Measurements from ENCODE around the gene KCNE3.

Gene KCNE3

DNA sequence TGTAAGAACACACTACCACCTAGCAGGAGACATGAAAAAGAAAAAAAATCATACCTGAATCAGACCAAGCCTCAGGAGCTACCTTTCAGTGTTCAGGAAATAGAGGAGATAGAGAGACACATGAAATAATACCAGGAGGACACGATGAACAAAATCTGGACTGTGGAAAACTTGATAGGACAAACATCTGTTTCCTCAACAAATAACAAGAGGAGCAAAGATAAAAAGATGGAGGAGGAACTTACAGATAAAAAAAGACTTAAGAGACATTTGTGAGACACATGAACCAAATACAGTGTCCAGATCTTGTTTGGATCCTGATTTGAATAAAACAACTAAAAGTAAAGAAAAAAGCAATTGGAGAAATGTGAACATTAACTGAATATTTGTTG lies 12.4 kb upstream of the KCNE3 start:
- H3K27ac Mint-ChIP-seq: no peak overlapping the region
- no peaks in the 10 kb centered on the region for H3K9me3 Mint-ChIP-seq
- no peak overlapping the region for H3K4me3 Mint-ChIP-seq
- H3K36me3 Mint-ChIP-seq (ENCODE audit: low read depth): no peaks in the 10 kb centered on the region
- no peaks in the 10 kb centered on the region for H3K4me1 Mint-ChIP-seq (ENCODE audit: low read depth)
- peaks cover 9% of the 10 kb centered on the region for H3K27me3 Mint-ChIP-seq (ENCODE audit: low read depth)

DNA sequence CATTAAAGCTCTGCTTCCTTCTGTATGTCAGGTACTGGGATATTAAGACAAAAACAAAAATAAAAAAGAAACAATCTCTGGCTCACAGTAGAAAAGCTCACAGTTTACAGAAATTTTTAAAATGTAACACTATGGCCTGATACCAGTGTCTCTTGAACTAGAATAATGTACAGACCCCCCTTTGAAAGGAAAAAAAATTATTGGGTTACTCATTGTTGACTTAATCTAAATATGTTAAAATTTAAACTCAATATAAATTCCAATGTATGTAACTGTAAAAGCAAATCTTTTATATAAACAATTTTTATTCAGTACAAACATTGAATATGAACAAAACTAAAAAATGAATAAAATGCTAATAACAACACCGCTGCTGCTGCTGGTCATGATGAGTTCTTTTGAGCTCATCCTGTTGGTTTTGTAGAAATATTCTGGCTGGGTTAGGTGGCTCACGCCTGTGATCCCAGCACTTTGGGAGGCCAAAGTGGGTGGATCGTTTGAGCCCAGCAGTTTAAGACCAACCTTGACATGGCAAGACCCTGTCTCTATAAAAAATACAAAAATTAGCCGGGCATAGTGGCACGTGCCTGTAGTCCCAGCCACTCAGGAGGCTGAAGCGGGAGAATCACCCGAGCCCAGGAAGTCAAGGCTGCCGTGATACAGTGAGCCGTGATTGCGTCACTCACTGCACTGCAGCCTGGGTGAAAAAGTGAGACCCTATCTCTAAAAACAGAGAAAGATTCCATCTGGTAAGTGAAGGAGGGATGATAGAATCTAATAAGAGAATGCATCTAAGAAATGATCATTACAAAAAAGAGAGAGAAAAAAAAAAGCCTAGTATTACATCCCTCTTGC lies 11.8 kb upstream of the KCNE3 start:
- Mint-ChIP-seq H3K4me1 (ENCODE audit: low read depth) (no peaks in the 10 kb centered on the region), H3K27me3 (ENCODE audit: low read depth) (peaks cover 9% of the 10 kb centered on the region), H3K36me3 (ENCODE audit: low read depth) (no peaks in the 10 kb centered on the region), H3K27ac (no peak overlapping the region), H3K4me3 (no peak overlapping the region), H3K9me3 (no peaks in the 10 kb centered on the region)

GRCh38 chr11:74476536-74476935 lies 9.2 kb upstream of the KCNE3 start:
- peaks cover 5% of the 10 kb centered on the region for H3K4me1 Mint-ChIP-seq (ENCODE audit: low read depth)
- no peak overlapping the region for H3K4me3 Mint-ChIP-seq
- no peaks in the 10 kb centered on the region for H3K9me3 Mint-ChIP-seq
- no peak overlapping the region for H3K27ac Mint-ChIP-seq
- H3K27me3 Mint-ChIP-seq (ENCODE audit: low read depth): peaks cover 5% of the 10 kb centered on the region
- no peaks in the 10 kb centered on the region for H3K36me3 Mint-ChIP-seq (ENCODE audit: low read depth)

GRCh38 chr11:74474316-74474715 lies 7.0 kb upstream of the KCNE3 start:
- Mint-ChIP-seq H3K4me1 (ENCODE audit: low read depth) (peaks cover 5% of the 10 kb centered on the region), H3K36me3 (ENCODE audit: low read depth) (no peaks in the 10 kb centered on the region), H3K27ac (no peak overlapping the region), H3K4me3 (no peak overlapping the region), H3K27me3 (ENCODE audit: low read depth) (no peaks in the 10 kb centered on the region), H3K9me3 (no peaks in the 10 kb centered on the region)

- H3K4me1 Mint-ChIP-seq (ENCODE audit: low read depth): peaks cover 5% of the 10 kb centered on the region
- no peak overlapping the region for H3K4me3 Mint-ChIP-seq
- peaks cover 2% of the 10 kb centered on the region for H3K27me3 Mint-ChIP-seq (ENCODE audit: low read depth)
- H3K9me3 Mint-ChIP-seq: no peaks in the 10 kb centered on the region
- no peaks in the 10 kb centered on the region for H3K36me3 Mint-ChIP-seq (ENCODE audit: low read depth)
- no peak overlapping the region for H3K27ac Mint-ChIP-seq
Observed at GRCh38 chr11:74473382-74474173, 6.2 kb upstream of the KCNE3 start.

DNA sequence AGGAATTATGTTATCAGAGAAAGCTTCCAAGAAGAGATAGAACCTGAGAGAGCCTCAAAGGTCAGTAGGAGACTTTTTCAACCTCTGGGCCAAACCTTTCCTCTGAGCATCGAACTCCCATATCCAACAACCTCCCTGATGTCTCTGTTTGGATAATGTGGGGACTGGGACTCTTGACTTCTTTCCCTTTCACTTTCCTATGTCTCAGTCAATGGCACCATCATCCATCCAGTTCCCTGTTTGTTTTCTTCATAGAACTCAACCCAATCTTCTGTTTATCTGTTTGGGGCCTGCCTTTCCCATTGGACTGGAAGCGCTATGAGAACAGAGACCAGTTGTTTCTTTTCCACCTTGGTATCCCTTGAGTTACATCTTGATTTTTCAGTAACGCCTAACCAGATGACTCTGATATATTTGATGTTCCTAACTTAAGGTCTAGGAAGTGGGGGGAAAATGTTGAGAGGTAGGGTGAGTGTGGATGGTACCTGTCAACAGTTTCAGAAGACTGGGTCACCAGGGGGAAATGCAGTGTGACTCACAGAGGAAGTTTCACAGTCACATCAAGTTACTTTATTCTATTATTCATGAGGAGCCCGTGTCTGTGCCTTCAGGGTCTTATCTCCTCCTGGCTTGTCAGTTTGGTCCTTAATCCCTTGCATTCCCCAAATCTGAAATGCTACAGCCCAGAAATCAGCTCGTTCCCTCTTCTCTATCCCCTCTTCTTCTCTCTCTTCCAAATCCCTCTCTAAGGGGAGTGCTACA lies 4.5 kb upstream of the KCNE3 start:
- Mint-ChIP-seq H3K9me3 (no peaks in the 10 kb centered on the region), H3K27ac (no peak overlapping the region), H3K36me3 (ENCODE audit: low read depth) (no peaks in the 10 kb centered on the region), H3K4me1 (ENCODE audit: low read depth) (peaks cover 5% of the 10 kb centered on the region), H3K4me3 (no peak overlapping the region), H3K27me3 (ENCODE audit: low read depth) (peaks cover 12% of the 10 kb centered on the region)

DNA sequence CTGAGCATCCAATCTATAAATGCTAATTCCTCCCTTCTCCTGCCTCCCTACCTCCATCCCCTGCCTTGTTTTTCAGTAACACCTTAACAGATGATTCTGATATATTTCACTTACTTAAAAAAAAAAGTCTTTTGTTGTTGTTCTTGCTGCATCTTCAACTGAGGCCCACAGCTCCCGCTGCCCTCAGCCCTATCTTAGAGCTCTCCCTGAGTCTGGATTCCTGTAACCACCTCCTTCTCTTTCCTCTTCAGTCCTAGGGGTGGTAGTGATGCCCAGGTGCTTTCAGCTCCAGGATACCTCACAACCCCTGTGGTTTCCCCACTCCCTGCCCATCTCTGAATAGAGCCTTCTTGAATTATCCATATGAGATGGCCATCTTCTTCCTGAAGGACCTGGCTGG lies 3.7 kb upstream of the KCNE3 start:
- no peak overlapping the region for H3K27ac Mint-ChIP-seq
- peaks cover 19% of the 10 kb centered on the region for H3K27me3 Mint-ChIP-seq (ENCODE audit: low read depth)
- no peak overlapping the region for H3K4me3 Mint-ChIP-seq
- H3K4me1 Mint-ChIP-seq (ENCODE audit: low read depth): peaks cover 5% of the 10 kb centered on the region
- H3K36me3 Mint-ChIP-seq (ENCODE audit: low read depth): no peaks in the 10 kb centered on the region
- no peaks in the 10 kb centered on the region for H3K9me3 Mint-ChIP-seq

GRCh38 chr11:74470526-74470925 lies 3.2 kb upstream of the KCNE3 start:
- Mint-ChIP-seq H3K36me3 (ENCODE audit: low read depth) (no peaks in the 10 kb centered on the region), H3K9me3 (no peaks in the 10 kb centered on the region), H3K27ac (no peak overlapping the region)

DNA sequence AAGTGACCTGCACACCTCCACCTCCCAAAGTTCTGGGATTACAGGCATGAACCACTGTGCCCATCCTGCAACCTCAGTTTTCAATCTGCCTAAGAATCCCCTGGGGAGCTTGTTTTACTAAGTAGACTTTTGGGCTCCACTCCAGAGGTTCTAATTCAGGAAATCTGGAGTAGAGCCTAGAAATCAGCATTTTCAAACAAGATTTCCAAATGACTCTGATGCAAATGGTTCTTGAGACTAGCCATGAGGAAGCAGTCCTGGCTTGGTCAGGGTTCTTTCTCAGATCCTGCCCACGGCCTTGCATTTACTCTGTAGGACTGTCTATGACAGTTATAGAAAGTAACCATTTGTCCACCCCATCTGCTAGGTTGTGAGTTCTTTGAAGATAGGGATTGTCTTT lies 1.6 kb upstream of the KCNE3 start:
- no peaks in the 10 kb centered on the region for H3K36me3 Mint-ChIP-seq (ENCODE audit: low read depth)
- no peak overlapping the region for H3K27ac Mint-ChIP-seq
- no peak overlapping the region for H3K4me3 Mint-ChIP-seq
- H3K4me1 Mint-ChIP-seq (ENCODE audit: low read depth): peaks cover 5% of the 10 kb centered on the region
- peaks cover 36% of the 10 kb centered on the region for H3K27me3 Mint-ChIP-seq (ENCODE audit: low read depth)
- no peaks in the 10 kb centered on the region for H3K9me3 Mint-ChIP-seq

More at GRCh38 chr11:74470526-74470925, 3.2 kb upstream of the KCNE3 start:
- Mint-ChIP-seq H3K27me3 (ENCODE audit: low read depth) (peaks cover 24% of the 10 kb centered on the region), H3K4me3 (no peak overlapping the region), H3K4me1 (ENCODE audit: low read depth) (peaks cover 5% of the 10 kb centered on the region)

DNA sequence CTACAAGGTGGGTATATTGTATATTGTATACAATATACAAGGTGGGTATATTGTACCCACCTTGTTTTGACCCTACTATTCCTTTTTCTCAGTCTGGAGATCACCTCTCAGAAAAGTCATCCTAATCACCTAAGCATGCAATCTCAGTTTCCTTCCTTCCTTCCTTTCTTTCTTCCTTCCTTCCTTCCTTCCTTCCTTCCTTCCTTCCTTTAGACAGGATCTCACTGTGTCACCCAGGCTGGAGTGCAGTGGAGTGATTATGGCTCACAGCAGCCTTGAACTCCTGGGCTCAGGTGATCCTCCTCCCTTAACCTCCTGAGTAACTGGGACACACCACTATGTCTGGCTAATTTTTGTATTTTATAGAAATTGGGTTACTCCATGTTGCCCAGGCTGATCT lies 1.2 kb upstream of the KCNE3 start:
- no peak overlapping the region for H3K4me3 Mint-ChIP-seq
- H3K27me3 Mint-ChIP-seq (ENCODE audit: low read depth): peaks cover 37% of the 10 kb centered on the region
- H3K9me3 Mint-ChIP-seq: no peaks in the 10 kb centered on the region
- H3K36me3 Mint-ChIP-seq (ENCODE audit: low read depth): no peaks in the 10 kb centered on the region
- H3K27ac Mint-ChIP-seq: no peak overlapping the region
- peaks cover 5% of the 10 kb centered on the region for H3K4me1 Mint-ChIP-seq (ENCODE audit: low read depth)

- H3K36me3 Mint-ChIP-seq (ENCODE audit: low read depth): no peaks in the 10 kb centered on the region
- H3K27ac Mint-ChIP-seq: no peak overlapping the region
- H3K9me3 Mint-ChIP-seq: no peaks in the 10 kb centered on the region
- no peak overlapping the region for H3K4me3 Mint-ChIP-seq
- H3K4me1 Mint-ChIP-seq (ENCODE audit: low read depth): peaks cover 5% of the 10 kb centered on the region
- peaks cover 37% of the 10 kb centered on the region for H3K27me3 Mint-ChIP-seq (ENCODE audit: low read depth)
Observed at GRCh38 chr11:74468058-74468457, 709 bp upstream of the KCNE3 start.

DNA sequence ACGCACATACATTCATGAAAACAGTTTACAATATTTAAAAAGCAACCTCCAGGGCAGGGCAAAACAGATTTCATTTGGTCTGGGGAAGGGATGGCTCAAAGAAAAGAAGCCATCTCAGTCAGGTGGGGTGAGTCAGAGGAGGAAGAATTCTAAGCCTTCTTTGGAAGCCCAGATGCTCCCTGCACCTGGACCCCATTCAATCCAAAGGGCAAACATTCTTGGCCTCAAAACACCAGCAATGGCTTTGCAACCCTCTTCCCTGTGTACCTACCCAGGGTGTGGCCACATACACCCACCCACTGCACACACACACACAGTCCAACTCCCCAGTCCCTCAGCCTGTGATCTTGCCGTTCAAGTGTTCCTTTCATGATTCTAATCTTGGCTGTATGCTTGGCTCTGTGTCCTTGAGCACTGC lies 2.0 kb downstream of the KCNE3 start:
- H3K27ac Mint-ChIP-seq: no peak overlapping the region
- no peak overlapping the region for H3K4me3 Mint-ChIP-seq
- H3K36me3 Mint-ChIP-seq (ENCODE audit: low read depth): no peaks in the 10 kb centered on the region
- H3K27me3 Mint-ChIP-seq (ENCODE audit: low read depth): peaks cover 37% of the 10 kb centered on the region
- no peaks in the 10 kb centered on the region for H3K9me3 Mint-ChIP-seq
- H3K4me1 Mint-ChIP-seq (ENCODE audit: low read depth): no peaks in the 10 kb centered on the region

DNA sequence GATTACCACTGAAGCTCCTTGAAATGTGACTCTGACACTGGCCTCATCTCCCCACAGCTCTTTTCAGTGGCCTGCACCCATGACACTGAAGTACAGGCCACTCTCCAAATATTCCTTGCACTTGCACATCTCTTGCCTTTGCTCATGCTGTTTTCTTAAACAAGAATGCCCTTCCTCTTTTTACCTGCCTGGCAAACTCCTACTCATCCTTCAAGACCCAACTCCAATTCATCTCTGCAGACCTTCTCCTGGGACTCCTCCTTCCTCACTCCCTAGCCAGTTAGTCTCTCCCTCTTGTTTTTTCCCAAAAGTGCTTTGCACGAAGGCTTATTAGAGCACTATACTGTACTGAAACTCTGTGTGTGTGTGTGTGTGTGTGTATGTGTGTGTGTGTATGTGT lies 2.6 kb downstream of the KCNE3 start:
- Mint-ChIP-seq H3K27me3 (ENCODE audit: low read depth) (peaks cover 37% of the 10 kb centered on the region), H3K36me3 (ENCODE audit: low read depth) (no peaks in the 10 kb centered on the region), H3K4me3 (no peak overlapping the region), H3K9me3 (no peaks in the 10 kb centered on the region), H3K4me1 (ENCODE audit: low read depth) (no peaks in the 10 kb centered on the region), H3K27ac (no peak overlapping the region)

DNA sequence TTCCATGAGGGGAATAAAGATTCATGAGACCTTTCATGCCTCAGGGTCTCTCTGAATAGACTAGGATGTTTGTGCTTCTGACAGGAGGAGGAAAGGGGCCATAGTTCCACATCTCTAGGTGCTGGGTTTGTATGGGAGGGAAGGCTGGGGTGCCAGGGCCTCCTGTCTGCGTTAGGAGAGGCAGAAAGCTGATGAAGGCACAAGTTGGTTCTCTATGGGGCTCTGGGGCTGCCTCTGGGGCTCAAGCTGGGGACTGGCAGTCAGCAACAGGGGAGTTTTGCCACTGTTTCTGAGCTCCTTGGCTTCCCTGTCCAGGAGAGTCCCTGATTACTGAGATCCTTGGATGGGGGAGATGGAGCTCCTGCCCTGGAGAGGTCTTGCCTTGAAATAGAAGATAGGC lies 4.1 kb downstream of the KCNE3 start:
- no peaks in the 10 kb centered on the region for H3K9me3 Mint-ChIP-seq
- no peak overlapping the region for H3K27ac Mint-ChIP-seq
- H3K27me3 Mint-ChIP-seq (ENCODE audit: low read depth): peaks cover 30% of the 10 kb centered on the region
- H3K4me3 Mint-ChIP-seq: no peak overlapping the region
- H3K4me1 Mint-ChIP-seq (ENCODE audit: low read depth): no peaks in the 10 kb centered on the region
- H3K36me3 Mint-ChIP-seq (ENCODE audit: low read depth): no peaks in the 10 kb centered on the region

Data from T-helper 1 cell treated with Interleukin-12 subunit alpha and Interleukin-12 subunit beta and Interleukin-4 antibody, amounts not matched to agents 30 μg/mL and 1 μg/mL, for 36 hours (primary cell).